GM10248 (cell line): ENCODE data around the gene CABP1.

ENCODE experiments used
- CTCF ChIA-PET: fragments of 300-600 bp; sonication (Branson Sonifier 250); formaldehyde crosslinking; extraction: SDS; loops from one replicate; lab custom pipeline; 2021; ENCODE audit warnings: antibody characterized with exemption; lab: Yijun Ruan, JAX
- POLR2A ChIA-PET: fragments of 350-650 bp; sonication (Branson Sonifier 250); formaldehyde crosslinking; extraction: SDS; loops from one replicate; lab custom pipeline; 2020; ENCODE audit warnings: antibody characterized with exemption; lab: Yijun Ruan, JAX
- DNase-seq: peaks from one replicate; pipeline ENCODE4 v3.0.0; 2012; ENCODE audit errors: extremely low spot score
- TF ChIP-seq, protein P1 (sequence below): IDR thresholded peaks from 2 replicates; pipeline ENCODE4 v1.5.1; 2012; ENCODE audit warnings: mild to moderate bottlenecking, low read depth; ENCODE audit errors: extremely low read depth, missing control alignments, control extremely low read depth

The CABP1 gene

GRCh38 chr12:120649442-120650232 is 9.2 kb downstream of the CABP1 start:
- DNase-seq = no peak
- POLR2A ChIA-PET = interaction anchor here (0.6 to 1.5 kb wide), 3 partner anchors 13 to 448 kb away, joined by 4 to 8 read pairs (median 6); partner anchors contain the start of genes RNU4-2 and RPLP0
- CTCF ChIA-PET = interaction anchor here (0.8 to 8.7 kb wide), 62 partner anchors 9 to 665 kb away, joined by 3 to 119 read pairs (median 5); partner anchors contain the start of genes ACADS, CABP1, DYNLL1 and MLEC
- TF ChIP-seq, protein P1, sequence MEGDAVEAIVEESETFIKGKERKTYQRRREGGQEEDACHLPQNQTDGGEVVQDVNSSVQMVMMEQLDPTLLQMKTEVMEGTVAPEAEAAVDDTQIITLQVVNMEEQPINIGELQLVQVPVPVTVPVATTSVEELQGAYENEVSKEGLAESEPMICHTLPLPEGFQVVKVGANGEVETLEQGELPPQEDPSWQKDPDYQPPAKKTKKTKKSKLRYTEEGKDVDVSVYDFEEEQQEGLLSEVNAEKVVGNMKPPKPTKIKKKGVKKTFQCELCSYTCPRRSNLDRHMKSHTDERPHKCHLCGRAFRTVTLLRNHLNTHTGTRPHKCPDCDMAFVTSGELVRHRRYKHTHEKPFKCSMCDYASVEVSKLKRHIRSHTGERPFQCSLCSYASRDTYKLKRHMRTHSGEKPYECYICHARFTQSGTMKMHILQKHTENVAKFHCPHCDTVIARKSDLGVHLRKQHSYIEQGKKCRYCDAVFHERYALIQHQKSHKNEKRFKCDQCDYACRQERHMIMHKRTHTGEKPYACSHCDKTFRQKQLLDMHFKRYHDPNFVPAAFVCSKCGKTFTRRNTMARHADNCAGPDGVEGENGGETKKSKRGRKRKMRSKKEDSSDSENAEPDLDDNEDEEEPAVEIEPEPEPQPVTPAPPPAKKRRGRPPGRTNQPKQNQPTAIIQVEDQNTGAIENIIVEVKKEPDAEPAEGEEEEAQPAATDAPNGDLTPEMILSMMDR = no peak

DNA sequence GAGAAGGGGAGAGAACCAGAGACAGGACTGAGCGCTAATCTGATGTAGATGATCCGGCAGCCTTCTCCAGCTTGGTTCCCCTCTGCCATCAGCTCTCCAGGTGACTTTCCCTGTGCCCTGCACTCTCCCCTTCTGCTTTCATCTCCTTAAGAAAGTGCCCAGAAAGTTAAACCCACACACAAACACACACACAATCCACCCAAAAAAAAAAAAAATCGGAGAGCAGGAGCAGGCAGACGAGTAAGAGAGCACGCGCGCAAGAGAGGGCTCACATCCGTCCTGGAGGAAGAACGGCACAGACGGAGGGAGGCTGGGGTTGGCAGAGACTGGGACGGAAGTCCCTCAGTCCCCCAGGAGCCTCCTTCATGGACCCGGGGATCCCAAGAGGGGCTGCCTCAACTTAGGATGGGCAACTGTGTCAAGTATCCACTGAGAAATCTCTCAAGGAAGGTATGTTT is 9.8 kb downstream of the CABP1 start:
- TF ChIP-seq, protein P1 = no peak
- POLR2A ChIA-PET = interaction anchor here (1.5 kb wide), 1 partner anchor 449 kb away, joined by 6 read pairs; the partner anchor contains the start of gene RPLP0
- CTCF ChIA-PET = interaction anchor here (1.0 to 8.7 kb wide), 26 partner anchors 8 to 665 kb away, joined by 3 to 119 read pairs (median 6); partner anchors contain the start of genes MLEC, POP5 and UNC119B
- no peak for DNase-seq

- ChIA-PET CTCF (interaction anchor here (1.0 to 8.7 kb wide), 3 partner anchors 6 to 320 kb away, joined by 3 to 119 read pairs (median 4); no protein-coding TSS in a partner anchor), POLR2A (no interaction called here)
- no peak for DNase-seq
- TF ChIP-seq, protein P1 = no peak
Observed at GRCh38 chr12:120651821-120652220, 11.4 kb downstream of the CABP1 start.

DNA sequence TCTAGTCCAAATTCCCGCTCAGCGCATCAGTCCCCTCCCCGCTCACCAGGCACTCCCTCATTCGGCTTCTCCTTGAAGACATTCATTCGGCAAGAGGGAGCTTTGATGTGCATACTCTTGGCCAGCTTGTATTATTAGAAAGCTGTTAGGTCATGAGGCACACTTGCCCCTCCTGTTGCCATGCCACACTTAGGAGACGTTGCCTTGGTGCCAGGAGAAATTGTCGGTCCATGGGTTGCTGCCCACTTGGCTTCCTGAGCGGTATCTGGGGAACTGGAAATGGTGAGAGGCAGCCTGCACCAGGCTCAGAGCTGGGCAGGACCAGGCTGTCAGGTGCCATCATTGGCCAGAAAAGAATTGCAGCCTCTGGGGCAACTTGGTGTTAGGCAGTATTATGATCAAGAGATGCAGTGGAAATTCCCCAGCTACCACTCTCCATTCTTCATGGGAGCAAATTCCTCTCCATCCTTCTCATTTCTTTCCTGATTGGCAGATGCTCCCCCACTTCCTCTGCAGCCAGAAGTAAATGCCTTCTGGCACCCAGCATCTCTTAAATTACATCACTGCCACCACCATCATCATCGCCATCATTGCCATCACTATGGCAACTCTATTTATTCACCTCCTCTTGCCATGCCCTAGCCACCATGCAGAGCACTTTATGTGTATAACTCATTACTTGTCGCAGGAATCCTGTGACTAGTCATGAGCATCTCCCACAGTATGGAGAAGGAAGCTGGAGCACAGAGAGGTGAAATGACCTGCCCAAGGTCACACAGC is 12.4 kb downstream of the CABP1 start:
- CTCF ChIA-PET = interaction anchor here (0.9 to 1.9 kb wide), 4 partner anchors 9 to 319 kb away, joined by 3 to 4 read pairs (median 4); no protein-coding TSS in a partner anchor
- no peak for DNase-seq
- POLR2A ChIA-PET = no interaction called here
- TF ChIP-seq, protein P1 = no peak

GRCh38 chr12:120653611-120654010 is 13.2 kb downstream of the CABP1 start:
- CTCF ChIA-PET = interaction anchor here (1.5 to 1.7 kb wide), 2 partner anchors 10 to 71 kb away, joined by 4 to 5 read pairs; no protein-coding TSS in a partner anchor
- TF ChIP-seq, protein P1 = no peak
- no peak for DNase-seq
- POLR2A ChIA-PET = no interaction called here

- CTCF ChIA-PET = interaction anchor here (1.5 to 2.2 kb wide), 2 partner anchors 13 to 72 kb away, joined by 5 to 6 read pairs; no protein-coding TSS in a partner anchor
- no peak for DNase-seq
- TF ChIP-seq, protein P1 = no peak
- POLR2A ChIA-PET = no interaction called here
Observed at GRCh38 chr12:120654656-120655055, 14.2 kb downstream of the CABP1 start.
